Activated T-cell treated with anti-CD3 and anti-CD28 coated beads for 24 hours (primary cell): ENCODE results near the gene CELF1.
A peak's percentile ranks its signal among the peaks of the same experiment; 100 is the strongest.
"Not testable (repeated sequence)": the region's sequence is repeated elsewhere in the genome, so short reads cannot be mapped to it uniquely, and the experiment has no call there.

Experiments
- DNase-seq: peaks from one replicate; pipeline ENCODE4 v3.0.0-alpha.2; 2020; ENCODE audit warnings: low read depth

Gene CELF1

DNA sequence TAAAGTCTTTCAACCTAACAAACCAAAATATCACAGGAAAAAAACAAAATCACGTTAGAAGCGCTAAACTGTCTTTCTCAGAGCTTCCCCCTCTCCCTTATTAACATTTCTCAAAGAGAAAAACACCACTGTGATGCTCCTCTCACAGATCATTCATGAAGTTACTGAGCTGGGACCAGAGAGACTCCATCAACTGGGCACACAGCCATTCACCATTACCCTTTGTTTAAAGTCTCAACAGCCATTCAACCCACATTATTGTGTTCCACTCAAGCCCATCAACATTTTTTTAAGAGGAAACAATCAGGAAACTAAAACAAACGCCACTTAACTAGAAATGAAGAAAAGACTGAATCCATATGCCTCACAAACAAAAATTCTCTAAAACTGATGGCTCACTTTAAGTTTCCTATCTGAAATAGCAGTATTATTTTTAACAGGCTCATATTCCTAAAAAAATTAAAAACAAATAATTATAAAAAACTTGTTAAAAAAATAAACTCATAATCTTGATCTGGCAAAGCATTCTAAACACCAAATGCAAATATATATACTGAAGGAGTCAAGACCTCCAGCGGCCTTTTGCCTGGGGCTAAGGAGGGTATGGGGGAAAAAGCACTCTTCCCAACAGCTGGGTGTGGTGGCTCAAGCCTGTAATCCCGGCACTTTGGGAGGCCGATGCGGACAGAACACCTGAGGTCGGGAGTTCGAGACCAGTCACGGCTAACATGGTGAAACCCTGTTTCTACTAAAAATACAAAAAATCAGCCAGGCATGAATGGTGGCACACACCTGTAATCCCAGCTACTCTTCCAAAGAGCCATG lies 14.0 kb downstream of the CELF1 start:
- DNase-seq, result no peak

DNA sequence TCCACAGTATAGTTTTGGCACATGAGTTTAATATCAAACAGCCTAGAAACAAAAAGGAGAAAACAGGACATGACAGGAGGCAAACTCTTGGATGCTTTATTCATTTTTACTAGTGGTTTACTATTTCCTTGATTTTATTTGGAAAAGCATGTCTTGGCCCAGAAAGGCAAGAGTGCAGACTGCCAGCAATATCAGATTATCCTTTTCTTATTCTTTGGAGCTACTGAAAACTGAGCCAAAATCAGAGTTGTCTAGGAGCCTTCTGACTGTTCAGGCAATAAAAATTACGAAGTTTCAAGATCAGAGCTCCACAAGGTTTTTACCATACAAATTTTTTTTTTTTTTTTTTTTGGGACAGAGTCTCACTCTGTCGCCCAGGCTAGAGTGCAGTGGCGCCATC lies 16.0 kb downstream of the CELF1 start:
- no peak for DNase-seq

DNA sequence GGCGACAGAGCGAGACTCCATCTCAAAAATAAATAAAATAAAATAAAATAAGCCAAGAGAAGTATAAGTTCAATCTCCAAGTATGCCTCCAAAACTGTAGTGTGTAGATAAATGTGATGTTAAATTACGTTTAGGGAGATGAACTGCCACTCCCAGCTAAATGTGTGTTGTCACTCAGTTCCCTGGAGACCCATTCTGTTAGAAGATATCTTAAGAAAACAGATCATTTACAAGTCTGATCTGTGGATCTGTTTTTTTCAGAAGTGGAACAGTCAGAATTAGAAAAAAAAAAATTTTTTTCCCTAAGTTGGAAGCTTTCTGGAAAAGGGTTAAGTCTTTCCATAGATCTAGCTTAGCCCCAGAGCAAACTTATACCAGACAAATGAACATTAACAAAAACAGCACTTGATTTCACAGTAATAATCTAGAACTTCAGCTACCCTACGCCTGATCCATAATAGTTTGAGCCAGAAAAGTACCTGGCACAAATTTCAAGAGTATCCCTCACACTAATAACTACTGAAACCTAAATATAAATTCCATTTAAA lies 18.2 kb downstream of the CELF1 start:
- no peak for DNase-seq

DNA sequence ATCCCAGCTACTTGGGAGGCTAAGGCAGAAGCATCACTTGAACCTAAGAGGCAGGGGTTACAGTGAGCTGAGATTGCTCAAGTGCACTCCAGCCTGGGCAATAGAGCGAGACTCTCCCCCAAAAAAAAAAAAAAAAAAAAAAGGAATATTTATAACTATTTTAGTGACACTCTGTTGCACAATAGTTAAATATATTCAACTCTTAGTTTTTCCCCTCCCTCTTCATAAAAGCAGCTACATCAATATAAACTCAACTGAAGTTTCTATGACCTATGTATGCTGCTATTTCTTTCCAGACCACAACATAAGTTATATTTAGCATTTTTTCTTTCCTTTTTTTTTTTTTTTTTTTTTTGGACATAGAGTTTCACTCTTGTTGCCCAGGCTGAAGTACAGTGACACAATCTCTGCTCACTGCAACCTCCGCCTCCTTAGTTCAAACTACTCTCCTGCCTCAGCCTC lies 19.2 kb downstream of the CELF1 start:
- DNase-seq, result no peak

DNA sequence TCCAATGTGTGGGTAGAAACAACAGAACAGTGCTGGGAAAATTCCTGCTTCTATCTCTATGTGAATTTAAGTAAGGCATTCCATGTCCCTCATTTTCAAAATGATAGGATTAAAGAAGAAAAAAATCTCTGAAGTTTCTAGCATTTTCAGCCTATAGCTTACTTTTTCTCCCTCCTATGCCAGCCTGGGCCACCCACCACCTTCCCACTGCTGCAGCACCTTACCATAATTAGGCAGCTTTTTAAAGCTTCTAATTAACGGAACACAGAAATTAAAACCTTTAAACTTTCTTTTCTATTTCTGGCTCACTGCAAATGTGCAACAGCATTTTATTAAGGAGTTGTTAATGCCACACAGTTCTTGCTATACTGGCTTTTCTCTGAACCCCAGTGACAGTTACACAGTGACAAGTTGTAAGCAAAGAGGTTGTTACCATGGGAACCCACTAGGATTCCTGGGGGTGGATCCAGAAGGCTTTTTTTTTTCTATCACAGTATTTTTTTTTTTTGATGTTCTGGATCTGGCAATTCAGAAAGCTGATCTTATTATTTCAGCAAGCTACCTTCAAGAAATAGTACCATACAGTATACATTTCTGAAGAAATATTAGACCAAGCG lies 20.2 kb downstream of the CELF1 start:
- DNase-seq, result no peak

DNA sequence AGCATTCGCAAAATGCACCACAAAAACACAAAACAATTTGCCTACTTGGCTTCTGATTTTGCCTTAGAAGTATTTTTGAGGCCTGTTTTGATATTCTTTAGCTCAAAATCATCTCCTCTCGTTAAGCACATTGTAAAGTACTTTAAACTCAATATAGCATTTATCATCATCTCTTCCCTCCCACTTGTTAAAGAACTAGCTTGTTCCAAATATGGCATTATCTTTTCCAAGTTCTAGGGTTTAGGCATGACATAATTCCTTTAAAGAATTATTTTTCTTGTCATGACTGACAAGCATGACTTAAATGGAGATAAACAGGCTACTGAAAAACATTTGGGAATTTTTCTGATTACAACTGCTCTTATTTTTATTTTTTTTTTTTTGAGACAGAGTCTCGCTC lies 21.3 kb downstream of the CELF1 start:
- DNase-seq, result no peak

DNA sequence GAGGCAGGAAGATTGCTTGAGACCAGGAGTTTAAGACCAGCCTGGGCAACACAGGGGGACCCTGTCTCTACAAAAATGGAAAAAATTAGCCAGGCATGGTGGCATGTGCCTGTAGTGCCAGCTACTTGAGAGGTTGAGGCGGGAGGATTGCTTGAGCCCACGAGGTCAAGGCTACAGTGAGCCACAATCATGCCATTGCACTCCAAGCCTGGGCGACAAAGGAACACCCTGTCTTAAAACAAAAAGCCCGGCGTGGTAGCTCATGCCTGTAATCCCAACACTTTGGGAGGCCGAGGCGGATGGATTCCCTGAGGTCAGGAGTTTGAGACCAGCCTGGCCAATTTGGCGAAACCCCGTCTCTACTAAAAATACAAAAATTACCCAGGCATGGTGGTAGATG lies 22.2 kb downstream of the CELF1 start:
- DNase-seq, result not testable (repeated sequence)

DNA sequence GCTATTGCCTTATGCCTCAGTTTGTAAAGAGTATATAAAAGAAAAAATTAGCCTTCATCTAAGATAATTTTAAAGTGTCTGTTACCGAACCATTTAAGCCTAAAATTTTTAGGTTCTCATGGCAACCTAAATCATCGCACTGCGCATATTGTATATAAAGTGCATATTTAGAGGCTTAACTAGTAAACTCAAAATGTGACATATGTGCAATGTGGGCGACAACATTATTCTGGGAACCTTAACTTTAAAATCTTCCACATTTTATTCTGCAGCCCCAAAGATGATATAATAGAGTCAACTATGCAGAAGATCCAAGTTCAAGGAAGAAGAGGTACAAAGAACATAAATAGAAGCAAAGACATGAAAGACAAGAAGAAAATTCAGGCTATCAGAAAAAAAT lies 23.0 kb downstream of the CELF1 start:
- no peak for DNase-seq

DNA sequence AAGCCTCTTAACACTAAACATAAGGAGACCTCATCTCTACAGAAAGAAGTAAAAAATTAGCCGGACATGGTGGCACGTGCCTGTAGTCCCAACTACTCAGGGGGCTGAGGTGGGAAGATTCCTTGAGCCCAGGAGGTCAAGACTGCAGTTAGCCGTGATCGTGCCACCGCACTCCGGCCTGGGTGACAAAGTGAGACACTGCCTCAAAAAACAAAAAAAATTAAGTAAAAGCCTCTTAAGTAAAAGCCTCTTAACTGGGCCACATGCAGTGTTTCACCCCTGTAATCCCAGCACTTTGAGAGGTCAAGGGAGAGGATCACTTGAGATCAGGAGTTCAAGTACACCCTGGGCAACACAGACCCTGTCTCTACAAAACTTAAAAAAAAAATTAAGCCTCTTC lies 25.7 kb downstream of the CELF1 start:
- DNase-seq, result no peak

DNA sequence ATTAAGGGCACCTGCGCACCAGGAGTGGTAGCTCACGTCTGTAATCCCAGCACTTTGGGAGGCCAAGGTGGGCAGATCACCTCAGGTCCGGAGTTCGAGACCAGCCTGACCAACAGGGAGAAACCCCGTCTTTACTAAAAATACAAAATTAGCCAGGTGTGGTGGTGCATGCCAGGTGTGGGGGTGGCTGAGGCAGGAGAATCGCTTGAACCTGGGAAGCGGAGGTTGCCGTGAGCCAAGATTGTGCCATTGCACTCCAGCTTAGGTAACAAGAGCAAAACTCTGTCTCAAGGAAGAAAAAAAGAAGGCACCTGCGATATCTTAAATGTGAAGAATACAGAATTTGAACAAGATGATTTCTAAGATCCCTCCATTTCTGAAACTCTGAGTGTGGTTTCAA lies 26.9 kb downstream of the CELF1 start:
- DNase-seq, result not testable (repeated sequence)

DNA sequence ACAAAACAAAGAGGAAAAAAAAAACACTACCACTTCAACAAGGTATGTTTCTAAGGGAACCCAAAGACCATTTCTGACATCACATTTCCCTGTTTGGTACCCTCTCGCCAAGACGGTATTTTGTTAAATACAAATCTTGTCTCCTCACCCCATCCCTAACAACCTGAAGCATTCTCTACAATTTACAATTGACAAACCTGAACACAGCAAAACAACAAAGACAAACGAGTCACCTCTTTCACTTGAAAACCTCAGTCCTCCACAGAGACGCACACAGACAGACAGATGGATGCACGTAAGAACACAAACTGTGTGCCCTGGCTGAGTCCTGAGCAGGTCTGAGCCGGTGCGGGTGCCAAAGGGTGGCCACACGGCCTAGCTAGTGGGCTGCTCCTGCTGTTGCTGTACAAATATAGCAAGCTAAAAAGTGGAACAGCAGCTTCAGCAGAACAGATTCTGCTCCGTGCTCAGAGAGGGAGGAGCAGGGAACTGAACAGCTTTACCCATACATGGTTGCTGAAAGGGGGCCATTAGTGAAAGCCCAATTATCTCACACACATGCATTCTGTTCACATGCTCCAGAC lies 28.5 kb downstream of the CELF1 start:
- no peak for DNase-seq

DNA sequence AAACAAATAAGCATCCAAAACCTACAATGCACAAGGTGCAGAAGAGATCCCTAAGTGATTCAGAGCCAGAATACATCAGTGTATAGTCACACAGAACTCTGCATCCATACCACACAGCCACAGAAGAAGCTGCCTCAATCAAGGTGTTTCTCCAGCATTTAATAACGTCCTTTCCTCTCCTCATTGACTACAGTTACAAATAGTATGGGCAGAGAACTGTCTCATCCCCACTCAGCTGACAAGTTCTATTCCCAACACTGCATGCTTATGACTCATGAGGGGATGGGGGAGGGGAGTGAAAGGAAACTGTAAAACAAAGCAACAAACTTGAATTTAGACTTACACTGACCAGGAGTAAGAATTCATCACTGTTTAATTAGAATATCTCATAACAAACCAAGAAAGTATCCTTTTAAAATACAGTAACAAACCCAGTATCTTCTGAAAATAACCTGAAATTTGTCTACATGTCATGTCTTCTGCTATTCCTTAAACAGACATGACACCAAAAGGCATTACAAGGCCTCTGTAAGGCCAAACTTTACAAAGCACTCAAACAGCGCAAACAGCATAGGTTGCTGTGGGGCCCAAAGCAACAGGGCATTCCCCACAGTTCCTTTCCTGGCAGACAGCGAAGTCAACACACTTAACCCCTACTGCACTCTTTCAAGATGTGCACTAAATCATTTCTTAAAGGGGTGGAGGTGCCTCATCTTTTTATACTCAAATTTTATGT lies 29.3 kb downstream of the CELF1 start:
- no peak for DNase-seq

DNA sequence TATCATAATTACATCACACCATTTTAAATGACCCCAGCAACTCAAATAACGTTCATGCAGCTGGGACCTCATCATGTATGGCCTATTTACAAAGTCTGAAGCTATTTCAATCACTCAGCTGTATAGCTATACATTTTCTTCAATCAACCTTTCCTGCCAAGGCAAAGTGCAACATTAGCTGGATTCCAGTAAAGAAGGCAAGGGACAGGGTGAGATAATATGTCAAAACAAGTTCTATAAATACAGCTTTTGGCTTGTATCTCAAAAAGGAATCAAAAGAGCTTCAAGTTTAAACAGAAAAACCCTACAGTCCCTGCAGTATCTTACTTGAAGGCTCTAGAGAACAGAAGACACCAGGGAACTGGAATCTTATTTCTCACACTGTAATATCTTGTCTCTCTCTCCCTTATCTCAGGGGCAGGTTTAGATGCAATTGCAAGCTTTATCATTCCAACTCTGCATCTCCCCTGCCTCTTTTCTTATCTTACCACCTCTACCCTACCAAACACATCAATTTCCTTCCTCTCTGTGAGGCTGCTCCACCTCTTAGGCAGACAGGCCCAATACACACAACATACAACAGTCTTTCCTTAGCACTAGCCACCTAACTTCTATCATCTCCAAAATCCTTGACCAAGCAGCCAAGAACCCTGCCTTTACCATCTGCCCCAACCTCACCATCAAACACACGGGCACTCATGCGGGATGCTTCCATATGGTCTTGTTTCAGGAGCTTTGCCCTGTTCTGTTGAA lies 34.5 kb downstream of the CELF1 start:
- no peak for DNase-seq

DNA sequence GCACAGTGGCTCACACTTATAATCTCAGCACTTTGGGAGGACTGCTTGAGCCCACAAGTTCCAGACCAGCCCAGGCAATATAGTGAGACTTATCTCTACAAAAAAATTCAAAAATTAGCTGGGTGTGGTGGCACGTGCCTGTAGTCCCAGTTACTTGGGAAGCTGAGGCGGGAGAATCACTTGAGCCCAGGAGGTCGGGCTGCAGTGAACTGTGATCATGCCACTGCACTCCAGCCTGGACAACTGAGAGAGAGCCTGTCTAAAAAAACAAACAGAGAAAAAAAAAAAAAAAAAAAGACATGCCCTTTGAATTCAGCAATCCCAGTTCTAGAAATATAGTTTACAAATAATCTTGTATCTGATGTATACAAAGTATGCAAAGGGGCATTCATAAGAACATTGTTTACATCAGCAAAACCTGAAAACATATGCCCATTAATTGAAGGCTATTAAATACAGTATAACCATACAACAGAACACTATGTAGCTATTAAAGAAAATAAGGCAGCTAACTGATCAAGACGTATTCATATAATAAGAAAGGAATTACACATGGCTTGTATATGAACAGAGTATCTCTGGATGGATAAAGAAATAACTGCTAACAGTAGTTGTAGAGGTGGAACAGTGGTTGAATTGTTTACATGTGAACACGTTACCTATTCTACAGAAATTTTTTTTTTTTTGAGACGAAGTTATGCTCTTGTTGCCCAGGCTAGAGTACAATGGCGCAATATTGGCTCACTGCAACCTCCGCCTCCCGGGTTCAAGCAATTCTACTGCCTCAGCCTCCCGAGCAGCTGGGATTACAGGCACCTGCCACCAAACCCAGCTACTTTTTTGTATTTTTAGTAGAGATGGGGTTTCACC lies 35.7 kb downstream of the CELF1 start:
- no peak for DNase-seq

DNA sequence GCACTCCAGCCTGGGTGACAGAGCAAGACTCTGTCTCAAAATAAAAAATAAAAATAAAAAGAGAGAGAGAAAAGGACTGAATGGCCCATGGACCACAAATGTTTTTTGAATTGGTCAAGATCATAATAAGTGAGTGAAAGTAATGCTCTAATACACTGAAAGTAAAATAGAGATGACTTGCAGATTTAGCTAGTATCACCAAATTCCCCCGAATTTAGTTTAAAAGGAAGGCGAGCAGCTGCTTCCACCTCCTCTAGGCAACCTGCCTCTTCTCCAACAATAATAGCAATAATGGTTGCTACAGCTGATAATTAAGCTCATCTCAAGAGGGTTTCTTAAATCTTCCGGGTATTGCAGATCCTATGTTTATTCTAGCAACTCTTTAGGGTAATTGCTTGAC lies 36.8 kb downstream of the CELF1 start:
- DNase-seq, result no peak

DNA sequence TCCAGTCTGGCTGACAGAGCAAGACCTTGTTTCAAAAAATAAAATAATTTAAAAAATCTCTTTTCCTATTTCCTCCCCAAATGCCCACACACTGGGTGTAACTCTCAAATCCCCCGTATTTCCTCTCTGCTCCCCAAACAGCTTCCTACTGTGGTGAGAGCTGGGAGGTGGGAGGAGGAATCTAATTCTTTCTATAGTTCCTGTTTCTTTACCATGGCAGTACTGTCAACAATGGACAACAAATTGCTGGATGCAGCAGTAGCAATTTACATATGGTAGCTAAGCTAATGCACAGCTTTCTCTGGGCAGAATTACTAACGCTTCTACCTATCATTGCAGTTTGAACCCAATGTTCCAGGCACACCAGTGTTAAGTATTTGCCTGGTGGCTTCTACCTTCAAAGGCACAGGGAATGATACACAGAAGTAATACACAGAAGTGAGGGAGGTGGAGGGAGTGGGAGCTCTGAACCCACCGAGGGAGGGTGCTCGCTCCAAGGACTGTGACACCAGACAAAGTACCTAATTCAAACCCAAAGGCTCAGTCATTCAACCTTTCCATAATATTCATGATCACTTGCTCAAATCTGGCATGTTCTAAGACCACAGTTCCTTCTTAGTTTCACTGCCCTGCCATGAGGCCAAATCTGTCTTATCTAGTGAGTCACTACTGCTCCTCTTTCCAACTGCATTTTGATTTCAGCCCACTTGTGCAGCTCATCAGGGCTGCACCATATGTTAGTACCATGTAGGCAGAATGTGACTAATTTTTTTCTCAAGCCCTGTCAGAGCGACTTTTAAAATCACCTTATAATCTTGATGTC lies 37.9 kb downstream of the CELF1 start:
- DNase-seq, result peak; percentile 52

DNA sequence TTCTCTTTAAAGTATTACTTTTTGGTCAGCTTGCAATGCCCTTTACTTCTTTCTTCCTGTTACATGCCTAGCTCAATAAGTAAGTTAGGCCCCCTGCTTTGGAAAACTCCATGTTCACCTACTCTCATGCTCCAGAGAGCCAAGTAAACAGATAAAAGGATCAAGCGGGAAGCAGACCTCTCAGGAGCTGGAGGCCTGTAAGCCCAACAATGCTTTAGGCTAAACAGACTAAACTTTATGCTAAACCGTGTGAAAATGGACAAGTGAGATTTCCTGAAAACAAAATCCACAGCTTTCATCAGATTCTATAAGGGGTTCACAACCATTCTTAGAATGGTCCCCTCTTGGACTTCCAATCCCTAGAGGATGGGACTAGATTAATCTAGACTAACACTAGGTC lies 40.2 kb downstream of the CELF1 start:
- no peak for DNase-seq

DNA sequence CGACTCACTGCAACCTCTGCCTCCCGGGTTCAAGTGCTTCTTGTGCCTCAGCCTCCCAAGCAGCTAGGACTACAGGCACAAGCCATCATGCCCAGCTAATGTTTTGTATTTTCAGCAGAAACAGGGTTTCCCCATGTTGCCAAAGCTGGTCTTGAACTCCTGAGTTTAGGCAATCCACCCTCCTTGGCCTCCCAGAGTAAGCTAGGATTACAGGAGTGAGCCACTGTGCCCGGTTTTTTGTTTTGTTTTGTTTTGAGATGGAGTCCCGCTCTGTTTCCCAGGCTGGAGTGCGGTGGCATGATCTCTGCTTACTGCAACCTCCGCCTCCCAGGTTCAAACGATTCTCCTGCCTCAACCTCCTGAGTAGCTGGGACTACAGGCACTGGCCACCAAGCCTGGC lies 41.0 kb downstream of the CELF1 start:
- DNase-seq, result no peak

DNA sequence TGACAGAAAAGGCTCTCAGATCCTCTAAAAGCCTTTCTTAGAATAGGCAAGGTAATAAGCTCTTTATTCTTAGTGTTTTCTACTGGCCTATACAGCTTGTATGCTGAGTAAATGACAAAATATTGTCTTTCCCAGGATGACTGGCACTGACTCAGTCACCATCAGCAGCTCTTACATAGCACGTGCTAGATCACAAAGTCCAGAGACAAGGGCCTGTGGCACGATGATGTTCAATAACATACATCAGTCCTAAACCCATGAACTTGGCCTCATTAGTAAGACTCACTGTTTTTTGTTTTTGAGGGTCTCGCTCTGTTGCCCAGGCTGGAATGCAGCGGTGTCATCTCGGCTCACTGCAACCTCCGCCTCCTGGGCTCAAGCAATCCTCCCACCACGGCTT lies 42.7 kb downstream of the CELF1 start:
- no peak for DNase-seq

DNA sequence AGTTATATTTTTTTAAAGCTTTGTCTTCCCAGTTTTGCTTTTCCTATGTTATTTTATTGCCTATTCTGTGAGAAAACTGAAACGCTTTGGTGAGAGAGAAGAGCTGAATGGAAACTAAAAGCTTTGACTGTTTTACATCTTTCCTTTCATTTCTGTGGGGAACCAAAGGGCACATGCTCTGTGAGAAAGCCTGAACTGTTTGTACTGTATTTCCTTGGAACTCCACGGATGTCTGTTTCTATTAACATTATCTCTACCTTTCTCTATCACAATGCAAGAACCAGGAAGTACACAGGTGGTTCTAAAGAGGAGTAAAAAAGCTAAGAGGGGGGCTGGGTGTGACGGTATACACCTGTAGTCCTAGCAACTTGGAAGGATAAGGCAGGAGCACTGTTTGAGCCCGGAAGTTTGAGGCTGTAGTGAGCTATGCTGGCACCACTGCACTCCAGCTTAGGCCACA lies 43.8 kb downstream of the CELF1 start:
- DNase-seq, result no peak
